ENCODE measurements around the gene ACAA1. TPM values are rescaled to one million over a fixed set of nuclear protein-coding genes. Genes with fewer than 3 reads are reported as not detected.
"Not testable (repeated sequence)": the region's sequence is repeated elsewhere in the genome, so short reads cannot be mapped to it uniquely, and the experiment has no call there.

Gene ACAA1
- total RNA-seq, 1 donor from 2014 or later, result 52.6 TPM

GRCh38 chr3:38164643-38164951, 27.7 kb upstream of the ACAA1 start:
- no peaks in the 10 kb centered on the region for H3K9me3 ChIP-seq
- no peak for TF ChIP-seq CTCF (IDR thresholded peaks at IDR 0.05)
- H3K27me3 ChIP-seq, result no peaks in the 10 kb centered on the region
- intact Hi-C loops (cut with DNase I), result loop anchor here (2.0 to 10.0 kb wide), 2 partner anchors 136 to 290 kb away; partner anchors contain the start of genes ACVR2B and PLCD1
- no peak for DNase-seq (ENCODE audit: low spot score in 2 of 2)
- H3K4me1 ChIP-seq, result peaks cover 0 to 24% of the 10 kb centered on the region in 2 donors
- H3K36me3 ChIP-seq, result no peaks in the 10 kb centered on the region
- H3K4me3 ChIP-seq, result peak overlapping the region; percentile 83 to 97
- peak overlapping the region; percentile 94 to 98 for H3K27ac ChIP-seq

GRCh38 chr3:38163841-38164642, 27.1 kb upstream of the ACAA1 start:
- DNase-seq (ENCODE audit: low spot score in 2 of 2), result no peak
- no peaks in the 10 kb centered on the region for H3K36me3 ChIP-seq
- intact Hi-C loops (cut with DNase I), result loop anchor here (2.0 to 10.0 kb wide), 2 partner anchors 135 to 291 kb away; partner anchors contain the start of genes ACVR2B and PLCD1
- H3K9me3 ChIP-seq, result no peaks in the 10 kb centered on the region
- H3K27ac ChIP-seq, result peak overlapping the region; percentile 94 to 98
- peaks cover 0 to 19% of the 10 kb centered on the region in 2 donors for H3K4me1 ChIP-seq
- no peak for TF ChIP-seq CTCF (IDR thresholded peaks at IDR 0.05)
- H3K27me3 ChIP-seq, result no peaks in the 10 kb centered on the region
- peak overlapping the region; percentile 83 to 97 for H3K4me3 ChIP-seq

GRCh38 chr3:38163117-38163840, 26.4 kb upstream of the ACAA1 start:
- TF ChIP-seq CTCF (IDR thresholded peaks at IDR 0.05), result peak in 1 of 3 experiments; percentile 7
- Histone ChIP-seq H3K4me3 (no peak overlapping the region), H3K4me1 (peaks cover 0 to 15% of the 10 kb centered on the region in 2 donors), H3K9me3 (no peaks in the 10 kb centered on the region), H3K27me3 (no peaks in the 10 kb centered on the region), H3K36me3 (no peaks in the 10 kb centered on the region), H3K27ac (peak overlapping the region in 1 of 2 donors; percentile 94)
- DNase-seq (ENCODE audit: low spot score in 2 of 2), result no peak
- intact Hi-C loops (cut with DNase I), result loop anchor here (10.0 kb wide), 1 partner anchor 292 kb away; the partner anchor contains the start of gene ACVR2B

- H3K27ac ChIP-seq; H3K4me1 ChIP-seq; H3K36me3 ChIP-seq; H3K9me3 ChIP-seq; H3K27me3 ChIP-seq; H3K4me3 ChIP-seq; DNase-seq (ENCODE audit: low spot score in 2 of 2): not testable (repeated sequence)
- intact Hi-C loops (cut with DNase I), result loop anchor here (10.0 kb wide), 1 partner anchor 294 kb away; the partner anchor contains the start of gene ACVR2B
These were observed 23.8 kb upstream of the ACAA1 start for GRCh38 chr3:38160704-38161103.

- Histone ChIP-seq H3K4me1 (no peaks in the 10 kb centered on the region), H3K9me3 (no peaks in the 10 kb centered on the region), H3K36me3 (no peaks in the 10 kb centered on the region), H3K27ac (no peak overlapping the region), H3K27me3 (no peaks in the 10 kb centered on the region), H3K4me3 (no peak overlapping the region)
- DNase-seq (ENCODE audit: low spot score in 2 of 2), result no peak
- intact Hi-C loops (cut with DNase I), result no loop called here
- no peak for TF ChIP-seq CTCF (IDR thresholded peaks at IDR 0.05)
These were observed 21.5 kb upstream of the ACAA1 start for GRCh38 chr3:38158472-38158871.

- H3K36me3 ChIP-seq, result no peaks in the 10 kb centered on the region
- H3K9me3 ChIP-seq, result no peaks in the 10 kb centered on the region
- DNase-seq (ENCODE audit: low spot score in 2 of 2), result no peak
- TF ChIP-seq CTCF (IDR thresholded peaks at IDR 0.05), result no peak
- H3K4me1 ChIP-seq, result no peaks in the 10 kb centered on the region
- no peaks in the 10 kb centered on the region for H3K27me3 ChIP-seq
- intact Hi-C loops (cut with DNase I), result no loop called here
- no peak overlapping the region for H3K4me3 ChIP-seq
- no peak overlapping the region for H3K27ac ChIP-seq
These were observed 20.7 kb upstream of the ACAA1 start for GRCh38 chr3:38157595-38157994.
